HL-60 (cell line): ENCODE results near the gene CRNKL1.

Experiments
- CTCF ChIP-seq: IDR thresholded peaks from one replicate; pipeline ENCODE4 v1.5.1; 2011; ENCODE audit warnings: low read length, control low read depth, inconsistent platforms; ENCODE audit not compliant: insufficient read depth
- GABPA ChIP-seq: IDR thresholded peaks from 2 replicates; pipeline ENCODE4 v1.6.1; 2012; ENCODE audit warnings: low read depth
- POLR2AphosphoS5 ChIP-seq: IDR thresholded peaks from 2 replicates; pipeline ENCODE4 v1.6.1; 2012; ENCODE audit warnings: low read depth
- REST ChIP-seq: IDR thresholded peaks from 2 replicates; pipeline ENCODE4 v1.6.1; 2012; ENCODE audit warnings: low read depth; ENCODE audit not compliant: insufficient replicate concordance
- SPI1 ChIP-seq: IDR thresholded peaks from 2 replicates; pipeline ENCODE4 v1.6.1; 2012; ENCODE audit warnings: low read depth, mild to moderate bottlenecking, borderline replicate concordance

GRCh38 chr20:20003031-20003954 is 49.0 kb downstream of the CRNKL1 start:
- TF ChIP-seq POLR2AphosphoS5, result peak; percentile 51; the same call in 1 of the 2 replicates
- TF ChIP-seq REST, result no peak
- no peak for TF ChIP-seq CTCF
- no peak for TF ChIP-seq GABPA
- no peak; the same call in 1 of the 2 replicates for TF ChIP-seq SPI1
